Esophagus squamous epithelium (tissue), 4 donors: ENCODE data around the gene ATF7IP.

ENCODE experiments used
- CTCF ChIP-seq, 6 experiments: fragments of 450-650 bp in 4 of 6; fragments of 200-600 bp in 2 of 6; sonication (generic) in 2 of 6; IDR thresholded peaks; one replicate each; pipeline ENCODE4 v1.5.1; 2016 to 2019; ENCODE audit warnings: antibody characterized with exemption in 6 of 6, mild to moderate bottlenecking in 4 of 6, moderate library complexity in 4 of 6
- POLR2A ChIP-seq, 4 donors: fragments of 450-650 bp; IDR thresholded peaks; one replicate each; pipeline ENCODE4 v1.6.1; 2017; ENCODE audit warnings: antibody characterized with exemption in 4 of 4, mild to moderate bottlenecking in 4 of 4, moderate library complexity in 3 of 4

DNA sequence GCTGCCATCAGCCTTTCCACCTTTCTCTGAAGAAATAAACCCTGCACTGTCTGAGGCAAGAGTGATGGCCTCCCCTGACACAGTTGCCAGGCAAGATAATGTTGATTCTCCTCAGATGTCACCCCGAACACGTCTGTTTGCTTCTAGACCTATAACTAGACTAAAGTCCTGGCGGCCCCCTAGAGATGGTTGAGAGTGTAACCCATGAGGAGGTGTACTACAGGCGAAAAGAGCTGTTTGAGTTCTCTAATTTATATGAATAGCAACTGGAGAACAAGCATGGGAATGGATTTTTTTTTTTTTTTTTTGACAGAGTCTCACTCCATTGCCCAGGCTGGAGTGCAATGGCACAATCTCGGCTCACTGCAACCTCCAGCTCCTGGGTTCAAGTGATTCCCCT is 33.0 kb upstream of the ATF7IP start:
- TF ChIP-seq POLR2A (IDR thresholded peaks at IDR 0.05): no peak
- TF ChIP-seq CTCF (IDR thresholded peaks at IDR 0.05): no peak
